Lower leg skin (tissue), 4 donors: ENCODE measurements around the gene ANO6. TPM values are rescaled to one million over a fixed set of nuclear protein-coding genes. Genes with fewer than 3 reads are reported as not detected.

Experiments
- DNase-seq, 2 donors: peaks; one replicate each; pipeline ENCODE4 v3.0.0-alpha.2; 2019; ENCODE audit warnings: low spot score in 2 of 2
- H3K4me3 ChIP-seq: fragments of 200-600 bp; sonication (generic); 2 replicates; pipeline ENCODE4 v1.5.1; 2017; ENCODE audit warnings: mild to moderate bottlenecking, low read depth; ENCODE audit not compliant: poor library complexity, severe bottlenecking
- POLR2A ChIP-seq, 2 donors: fragments of 450-650 bp; IDR thresholded peaks; one replicate each; pipeline ENCODE4 v1.6.1; 2016 to 2017; ENCODE audit warnings: antibody characterized with exemption in 2 of 2, mild to moderate bottlenecking in 1 of 2, moderate library complexity in 1 of 2
- WGBS, 2 donors: methylation state at CpG; one replicate each; pipeline ENCODE4 v1.1.5; 2018; 5-methylcytosine and 5-hydroxymethylcytosine counted together
- intact Hi-C: fragments of 100-400 bp; cut with DNase I; formaldehyde crosslinking; loops from one replicate; pipeline ENCODE4 v1.15.0; 2023; ENCODE audit warnings: low total_unique reads
- total RNA-seq, 4 donors: library from RNA; depleted of rRNA; stranded (reverse); fragments of >200 nt; gene quantifications; one replicate each; pipeline ENCODE4 v1.1.0, GENCODE V29; 2016
- TF ChIP-seq, protein P1 (sequence below), 3 donors: fragments of 450-650 bp; IDR thresholded peaks; one replicate each; pipeline ENCODE4 v1.5.1; 2016; ENCODE audit warnings: antibody characterized with exemption in 3 of 3, mild to moderate bottlenecking in 3 of 3, moderate library complexity in 2 of 3

The ANO6 gene
- total RNA-seq, 4 donors from 2014 or later: 36.3 to 41.1 (median 38.9) TPM

DNA sequence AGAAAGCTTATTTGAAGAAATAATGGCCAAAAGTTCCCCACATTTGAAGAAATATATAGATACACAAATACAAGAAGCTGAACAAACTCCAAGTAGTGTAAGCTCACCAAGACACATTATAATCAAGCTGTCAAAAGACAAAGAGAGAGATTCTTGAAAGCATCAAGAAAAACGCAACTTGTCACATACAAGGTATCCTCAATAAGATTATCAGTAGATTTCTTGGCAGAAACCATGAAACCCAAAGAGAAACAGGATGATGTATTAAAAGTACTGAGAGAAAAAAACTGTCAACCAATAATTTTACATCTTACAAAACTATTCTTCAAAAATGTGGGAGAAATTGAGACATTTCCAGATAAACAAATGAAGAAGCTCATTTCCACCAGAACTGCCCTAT, 263.0 kb downstream of the ANO6 start:
- H3K4me3 ChIP-seq: no peak overlapping the region
- intact Hi-C loops: no loop called here
- DNase-seq: no peak
- WGBS, 2 donors: 90 to 91% methylated on average over 1 of the region's 1 CpG
- no peak for TF ChIP-seq POLR2A (IDR thresholded peaks at IDR 0.05)
- TF ChIP-seq, protein P1, sequence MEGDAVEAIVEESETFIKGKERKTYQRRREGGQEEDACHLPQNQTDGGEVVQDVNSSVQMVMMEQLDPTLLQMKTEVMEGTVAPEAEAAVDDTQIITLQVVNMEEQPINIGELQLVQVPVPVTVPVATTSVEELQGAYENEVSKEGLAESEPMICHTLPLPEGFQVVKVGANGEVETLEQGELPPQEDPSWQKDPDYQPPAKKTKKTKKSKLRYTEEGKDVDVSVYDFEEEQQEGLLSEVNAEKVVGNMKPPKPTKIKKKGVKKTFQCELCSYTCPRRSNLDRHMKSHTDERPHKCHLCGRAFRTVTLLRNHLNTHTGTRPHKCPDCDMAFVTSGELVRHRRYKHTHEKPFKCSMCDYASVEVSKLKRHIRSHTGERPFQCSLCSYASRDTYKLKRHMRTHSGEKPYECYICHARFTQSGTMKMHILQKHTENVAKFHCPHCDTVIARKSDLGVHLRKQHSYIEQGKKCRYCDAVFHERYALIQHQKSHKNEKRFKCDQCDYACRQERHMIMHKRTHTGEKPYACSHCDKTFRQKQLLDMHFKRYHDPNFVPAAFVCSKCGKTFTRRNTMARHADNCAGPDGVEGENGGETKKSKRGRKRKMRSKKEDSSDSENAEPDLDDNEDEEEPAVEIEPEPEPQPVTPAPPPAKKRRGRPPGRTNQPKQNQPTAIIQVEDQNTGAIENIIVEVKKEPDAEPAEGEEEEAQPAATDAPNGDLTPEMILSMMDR (IDR thresholded peaks at IDR 0.05): no peak

DNA sequence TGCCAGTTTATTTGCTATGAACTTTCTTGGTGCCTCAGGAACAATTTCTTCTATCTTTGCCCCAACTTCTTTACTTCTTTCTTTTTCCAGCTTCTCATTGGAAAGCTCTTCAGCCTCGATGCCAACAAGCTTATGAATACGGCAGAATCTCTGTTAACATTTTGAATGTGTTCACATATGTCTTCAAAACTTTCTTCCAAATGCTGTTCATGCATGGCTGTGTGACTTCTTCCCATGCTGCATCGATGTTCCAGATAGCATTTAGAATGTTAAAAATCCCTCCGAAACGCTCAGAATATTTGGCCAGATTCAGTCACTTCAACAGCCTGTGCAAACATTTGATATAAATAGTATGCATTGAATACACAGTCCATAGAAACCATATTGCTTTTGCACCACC, 265.9 kb downstream of the ANO6 start:
- intact Hi-C loops: no loop called here

GRCh38 chr12:45483571-45483970, 267.7 kb downstream of the ANO6 start:
- WGBS, 2 donors: 30 to 41% methylated on average over 2 of the region's 2 CpGs
- no peak overlapping the region for H3K4me3 ChIP-seq
- intact Hi-C loops: no loop called here
- TF ChIP-seq POLR2A (IDR thresholded peaks at IDR 0.05): no peak
- TF ChIP-seq, protein P1 (IDR thresholded peaks at IDR 0.05): no peak
- DNase-seq: peak in 1 of 2 donors; percentile 50

More for the DNA sequence above, 265.9 kb downstream of the ANO6 start:
- WGBS, 2 donors: 76 to 77% methylated on average over 5 of the region's 5 CpGs
- no peak overlapping the region for H3K4me3 ChIP-seq
- no peak for TF ChIP-seq POLR2A (IDR thresholded peaks at IDR 0.05)
- TF ChIP-seq, protein P1 (IDR thresholded peaks at IDR 0.05): no peak
- no peak for DNase-seq

Other genes starting within 250 kb of the ANO6 start
- 1 to 10 TPM in 1 of 4 donors, under 1 TPM in 3; 0.56 to 1.0 (median 0.91) TPM for gene DBX2, start 165.0 kb upstream of the ANO6 start, total RNA-seq